ENCODE results near the gene CDC42.

The CDC42 gene

DNA sequence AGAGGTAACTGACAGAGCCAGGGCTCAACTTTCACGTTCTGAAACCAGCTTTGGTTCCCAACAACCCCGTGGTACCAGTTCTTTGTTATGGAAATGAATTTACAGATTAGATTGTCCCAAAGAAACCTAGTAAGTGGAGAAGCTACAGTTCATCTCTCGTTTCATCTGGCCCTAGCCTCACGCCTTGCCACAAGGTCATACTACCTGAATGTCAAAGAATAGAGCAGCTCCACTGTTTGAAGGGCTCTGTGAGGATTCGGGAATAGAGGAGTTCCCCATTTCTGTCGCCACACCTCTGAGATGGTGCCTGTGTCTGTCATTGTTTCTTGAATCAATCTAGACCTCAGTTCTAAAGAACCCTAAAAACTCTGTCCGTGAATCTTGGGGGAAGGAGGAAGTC, 15.0 kb upstream of the CDC42 start:
- DNase-seq (ENCODE audit: low read depth in 2 of 2), result no peak

GRCh38 chr1:22038036-22038435, 14.5 kb upstream of the CDC42 start:
- no peak for DNase-seq (ENCODE audit: low read depth in 2 of 2)

DNA sequence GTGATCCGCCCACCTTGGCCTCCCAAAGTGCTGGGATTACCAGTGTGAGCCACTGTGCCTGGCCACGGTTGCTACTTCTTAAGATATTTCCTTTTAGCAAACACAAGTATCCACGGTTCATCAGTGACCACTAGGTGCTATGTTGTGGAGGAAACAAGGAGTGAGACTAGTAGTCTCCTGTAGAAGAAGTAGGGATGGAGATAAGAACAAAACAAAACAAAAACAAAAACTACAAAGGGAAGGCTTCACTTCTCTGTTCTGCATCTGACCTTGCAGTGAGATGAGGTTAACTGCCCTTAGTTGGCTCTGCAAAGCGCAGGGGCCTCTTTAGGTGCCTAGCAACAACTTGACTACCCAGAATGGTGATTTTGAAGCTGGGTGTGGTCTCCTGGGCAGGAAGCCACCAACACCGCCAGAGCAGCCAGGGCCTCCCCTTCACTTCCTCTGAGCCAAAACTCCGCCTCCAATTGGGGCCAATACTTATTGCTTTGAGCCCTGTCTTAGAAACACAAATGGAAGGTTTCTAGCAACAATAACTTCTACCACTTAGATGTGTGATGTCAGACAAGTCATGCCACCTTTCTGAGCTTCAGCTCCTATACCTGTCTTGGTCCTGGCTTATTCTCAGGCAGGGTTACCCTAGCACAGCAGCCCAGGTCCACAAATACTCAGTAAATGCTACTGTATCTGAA, 12.8 kb upstream of the CDC42 start:
- DNase-seq (ENCODE audit: low read depth in 2 of 2), result peak; percentile 69 to 73

- DNase-seq (ENCODE audit: low read depth in 2 of 2), result no peak
Observed at GRCh38 chr1:22040286-22040623, 12.3 kb upstream of the CDC42 start.

- DNase-seq (ENCODE audit: low read depth in 2 of 2), result no peak
Observed at GRCh38 chr1:22041505-22041904, 11.0 kb upstream of the CDC42 start.

- no peak for DNase-seq (ENCODE audit: low read depth in 2 of 2)
Observed at GRCh38 chr1:22043198-22043769, 9.2 kb upstream of the CDC42 start.

GRCh38 chr1:22044690-22045420, 7.7 kb upstream of the CDC42 start:
- DNase-seq (ENCODE audit: low read depth in 2 of 2), result no peak

- DNase-seq (ENCODE audit: low read depth in 2 of 2), result no peak
Observed at GRCh38 chr1:22045604-22046228, 6.8 kb upstream of the CDC42 start.

GRCh38 chr1:22048351-22049192, 3.9 kb upstream of the CDC42 start:
- DNase-seq (ENCODE audit: low read depth in 2 of 2), result peak in 1 of 2 donors; percentile 37

GRCh38 chr1:22050330-22050729, 2.2 kb upstream of the CDC42 start:
- no peak for DNase-seq (ENCODE audit: low read depth in 2 of 2)

DNA sequence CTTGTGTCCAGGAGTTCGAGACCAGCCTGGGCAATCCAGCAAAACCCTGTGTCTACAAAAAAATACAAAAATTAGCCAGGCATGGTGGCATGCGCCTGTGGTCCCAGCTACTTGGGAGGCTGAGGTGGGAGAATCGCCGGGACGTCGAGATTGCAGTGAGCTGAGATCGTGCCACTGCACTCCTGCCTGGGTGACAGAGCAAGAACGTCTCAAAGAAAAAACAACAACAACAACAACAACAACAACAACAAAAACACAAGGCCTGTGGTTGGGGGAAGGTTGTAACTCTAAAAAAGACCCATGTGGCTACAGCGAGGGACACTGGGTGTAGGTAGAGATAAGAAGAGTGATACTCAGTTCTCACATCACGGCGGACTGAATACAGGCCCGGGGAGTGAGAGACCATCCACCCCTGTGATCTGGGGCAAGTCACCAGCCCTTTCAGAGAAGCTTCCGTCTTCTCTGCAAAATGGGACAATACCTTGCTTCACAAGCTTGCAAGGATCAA, 848 bp upstream of the CDC42 start:
- DNase-seq (ENCODE audit: low read depth in 2 of 2), result no peak

- DNase-seq (ENCODE audit: low read depth in 2 of 2), result no peak
Observed at GRCh38 chr1:22053017-22053860, 730 bp downstream of the CDC42 start.

- DNase-seq (ENCODE audit: low read depth in 2 of 2), result no peak
Observed at GRCh38 chr1:22053861-22054770, 1.6 kb downstream of the CDC42 start.

GRCh38 chr1:22055463-22055862, 3.0 kb downstream of the CDC42 start:
- DNase-seq (ENCODE audit: low read depth in 2 of 2), result no peak

DNA sequence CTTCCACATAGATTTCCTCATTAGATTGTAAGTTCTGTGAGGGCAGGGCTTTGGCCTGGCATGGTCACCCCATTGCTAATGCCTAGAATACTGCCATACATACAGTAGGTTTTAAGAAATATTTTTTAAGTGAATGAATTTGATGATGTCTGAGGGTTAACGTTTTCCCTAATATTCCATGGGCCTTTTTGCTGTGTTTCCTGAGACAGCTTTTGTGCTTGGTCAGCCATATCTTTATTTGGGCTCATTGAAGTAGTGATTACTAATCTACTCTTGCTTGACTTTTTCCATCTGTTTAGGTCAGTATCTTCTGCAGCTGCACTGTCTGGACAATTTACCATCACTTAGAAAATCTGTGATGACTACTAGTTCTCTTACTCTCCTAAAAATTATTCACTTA, 3.5 kb downstream of the CDC42 start:
- no peak for DNase-seq (ENCODE audit: low read depth in 2 of 2)

DNA sequence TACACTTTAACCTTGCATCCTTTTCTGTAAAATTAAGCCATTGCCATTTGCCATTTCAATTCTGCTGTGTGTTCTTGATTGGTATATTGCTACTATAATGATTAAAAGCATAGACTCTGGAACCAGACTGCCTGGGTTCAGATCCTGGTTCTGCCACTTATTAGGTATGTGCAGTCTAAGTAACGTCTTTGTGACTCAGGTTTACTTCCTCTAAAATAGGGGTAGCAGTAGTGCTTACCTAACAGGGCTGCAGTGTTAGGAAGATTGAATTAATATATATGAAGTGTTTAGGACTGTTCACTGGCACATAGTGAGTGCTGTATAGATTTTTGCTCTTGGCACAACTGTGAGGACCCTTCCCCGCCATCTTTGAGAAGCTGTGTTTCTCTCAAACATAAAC, 4.4 kb downstream of the CDC42 start:
- no peak for DNase-seq (ENCODE audit: low read depth in 2 of 2)

GRCh38 chr1:22057861-22058260, 5.4 kb downstream of the CDC42 start:
- no peak for DNase-seq (ENCODE audit: low read depth in 2 of 2)

DNA sequence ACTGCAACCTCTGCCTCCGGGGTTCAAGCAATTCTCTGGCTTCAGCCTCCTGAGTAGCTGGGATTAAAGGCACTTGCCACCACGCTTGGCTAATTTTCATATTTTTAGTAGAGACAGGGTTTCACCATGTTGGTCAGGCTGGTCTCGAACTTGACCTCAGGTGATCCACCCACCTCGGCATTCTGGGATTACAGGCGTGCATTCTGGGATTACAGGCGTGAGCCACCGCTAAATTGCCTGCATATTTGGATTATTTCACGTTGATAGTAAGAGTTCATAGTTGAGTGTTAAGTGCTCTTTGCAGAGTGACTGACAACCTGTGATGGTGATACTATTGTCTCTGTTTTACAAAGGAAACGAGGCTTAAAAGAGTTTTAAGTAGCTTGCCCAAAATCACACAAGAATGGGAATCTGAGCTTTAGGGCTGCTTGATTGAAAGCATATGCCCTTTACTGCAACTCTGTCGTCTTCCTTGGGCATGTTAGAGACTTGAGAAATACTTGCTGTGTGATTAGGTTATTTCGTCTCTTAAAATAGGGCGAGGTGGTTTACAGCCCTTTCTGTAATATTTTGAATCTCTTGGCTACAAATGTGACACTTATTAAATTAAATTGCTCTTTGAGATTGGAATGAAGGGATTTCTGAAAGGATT, 12.4 kb downstream of the CDC42 start:
- DNase-seq (ENCODE audit: low read depth in 2 of 2), result no peak

GRCh38 chr1:22071511-22071910, 19.0 kb downstream of the CDC42 start:
- no peak for DNase-seq (ENCODE audit: low read depth in 2 of 2)

Measured in activated CD4-positive, alpha-beta T cell treated with anti-CD3 and anti-CD28 coated beads for 24 hours (primary cell).